Activated effector memory CD4-positive, alpha-beta T cell treated with Interleukin-2 at 50 U/mL for 16 hours (primary cell): ENCODE measurements around the gene NRG2.

Experiments
- DNase-seq: peaks from one replicate; pipeline ENCODE4 v3.0.0-alpha.2; 2020

The NRG2 gene

DNA sequence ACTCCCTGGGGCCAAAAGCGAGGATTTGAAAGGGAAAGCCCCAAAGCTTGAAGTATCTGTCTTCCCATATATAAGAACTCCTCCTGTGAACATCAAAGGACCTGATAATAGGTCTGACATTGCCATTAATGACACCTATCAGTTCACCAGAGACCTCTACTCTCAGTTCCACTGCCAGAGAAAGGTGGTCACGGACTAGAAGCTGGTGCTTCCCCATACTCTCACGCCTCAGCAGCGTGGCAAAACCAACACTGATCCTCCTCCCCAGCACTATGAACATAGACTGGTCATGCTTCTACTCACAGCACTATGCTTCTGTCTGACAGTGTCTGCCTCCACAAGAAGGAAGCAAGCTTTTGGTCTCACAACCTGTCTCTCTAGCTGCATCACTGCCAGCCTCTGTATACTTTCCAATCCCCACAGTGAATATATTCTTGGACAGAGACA, 37.9 kb downstream of the NRG2 start:
- DNase-seq = no peak

DNA sequence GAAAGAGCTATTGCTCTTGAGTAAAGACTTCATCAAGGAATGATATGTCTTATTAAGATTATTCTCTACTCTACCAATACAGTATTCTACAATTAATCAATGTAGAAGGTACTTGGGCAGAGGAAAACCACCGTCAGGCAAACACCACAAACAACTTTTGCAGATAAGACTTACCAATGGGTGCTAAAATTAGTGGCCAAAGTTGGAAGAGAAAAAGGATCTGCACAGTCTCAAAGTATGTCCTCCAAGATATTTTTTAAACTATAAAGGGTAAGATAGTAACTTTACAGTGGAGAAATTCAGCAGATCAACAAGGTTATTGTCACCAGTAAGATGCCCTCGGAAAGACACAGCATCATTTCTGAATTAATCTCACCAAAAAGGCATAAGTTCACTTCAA, 38.9 kb downstream of the NRG2 start:
- DNase-seq = no peak

DNA sequence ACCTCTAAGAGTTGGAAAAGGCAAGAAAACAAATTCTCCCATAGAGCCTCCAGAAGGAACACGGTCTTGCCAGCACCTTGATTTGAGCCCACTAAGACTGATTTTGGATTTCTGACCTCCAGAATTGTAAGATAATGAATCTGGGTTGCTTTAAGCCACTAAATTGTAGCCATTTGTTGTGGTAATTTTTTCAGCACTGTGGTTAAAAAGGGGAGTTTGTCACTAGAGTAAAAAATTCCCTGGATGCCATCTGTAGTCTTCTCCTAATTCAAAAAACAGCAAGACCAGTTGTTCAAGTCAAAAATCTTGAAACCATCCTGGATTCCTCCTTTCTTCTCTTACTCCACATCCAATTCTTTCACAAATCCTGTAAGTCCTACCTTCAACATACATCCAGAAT, 39.6 kb downstream of the NRG2 start:
- DNase-seq = no peak

DNA sequence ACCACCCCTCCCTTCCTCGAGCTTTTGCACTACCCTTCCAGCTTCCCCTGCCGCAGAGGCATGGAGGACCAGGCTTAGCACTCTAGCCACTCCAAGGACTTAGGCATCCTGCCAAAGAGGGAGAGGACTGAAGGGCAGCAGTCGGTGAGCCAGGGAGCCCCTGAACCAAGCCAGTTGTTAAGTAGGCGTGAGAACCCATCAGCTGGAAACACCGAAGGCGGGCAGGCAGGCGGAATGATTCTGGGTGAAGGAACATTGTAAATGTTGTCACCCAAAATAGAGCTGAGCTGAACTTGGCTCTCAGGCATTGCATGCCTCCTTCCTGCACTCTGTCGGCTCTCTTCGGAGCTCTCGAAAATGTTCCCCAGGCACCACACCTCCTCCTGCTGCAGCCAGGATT, 42.8 kb downstream of the NRG2 start:
- no peak for DNase-seq

DNA sequence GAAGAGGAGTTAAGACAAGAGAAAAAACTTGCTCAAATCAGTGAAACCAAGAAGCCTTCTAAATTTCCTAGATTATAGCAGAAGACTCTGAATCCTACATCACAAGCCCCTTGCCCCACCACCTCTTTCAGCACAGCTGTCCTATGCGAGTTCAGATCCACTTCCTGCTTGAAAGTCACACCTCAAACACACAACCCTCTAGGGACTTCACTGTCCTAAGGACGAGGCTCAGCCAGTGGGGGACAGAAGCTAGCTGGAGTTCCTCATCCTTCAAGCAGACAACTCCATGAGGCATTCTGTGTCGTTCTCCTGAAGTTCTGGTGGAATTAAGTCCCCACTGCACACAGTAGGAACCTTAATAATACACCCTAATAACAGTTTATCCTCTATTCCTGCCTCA, 44.3 kb downstream of the NRG2 start:
- no peak for DNase-seq

DNA sequence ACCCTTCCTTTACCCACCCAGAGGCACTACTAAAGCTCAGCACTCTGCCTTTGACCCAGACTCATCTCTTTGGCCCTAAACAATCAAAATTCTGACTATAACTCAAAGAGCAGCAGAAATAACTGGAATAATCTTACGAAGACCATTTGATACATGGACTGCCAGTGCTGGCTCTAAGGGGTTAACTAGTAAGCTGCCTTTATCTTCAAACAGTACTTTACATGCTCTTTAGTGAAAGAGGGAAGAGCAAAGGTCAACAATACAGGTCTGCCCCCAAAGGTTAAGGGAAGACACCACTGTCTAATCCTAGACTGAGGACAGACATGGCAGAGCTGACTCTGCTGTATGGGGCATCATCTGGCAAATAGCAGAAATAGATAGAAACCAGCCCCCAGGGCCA, 45.8 kb downstream of the NRG2 start:
- DNase-seq = no peak

DNA sequence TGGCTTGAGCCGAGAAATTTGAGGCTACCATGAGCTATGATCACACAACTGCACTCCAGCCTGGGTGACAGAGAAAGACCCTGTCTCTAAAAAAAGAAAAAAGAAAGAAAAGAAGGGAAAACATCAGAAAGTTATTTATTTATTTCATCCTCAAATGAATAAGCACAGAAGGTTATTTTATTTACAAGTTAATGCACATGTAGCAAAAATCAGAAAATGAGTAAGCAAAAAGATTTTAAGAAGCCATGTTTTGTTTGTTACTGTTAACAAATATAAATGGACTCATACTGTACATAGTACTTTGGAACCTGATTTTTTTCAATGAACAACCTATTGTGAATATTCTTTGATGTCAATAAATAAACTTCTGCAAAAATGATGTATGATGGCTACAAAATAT, 47.2 kb downstream of the NRG2 start:
- DNase-seq = no peak

DNA sequence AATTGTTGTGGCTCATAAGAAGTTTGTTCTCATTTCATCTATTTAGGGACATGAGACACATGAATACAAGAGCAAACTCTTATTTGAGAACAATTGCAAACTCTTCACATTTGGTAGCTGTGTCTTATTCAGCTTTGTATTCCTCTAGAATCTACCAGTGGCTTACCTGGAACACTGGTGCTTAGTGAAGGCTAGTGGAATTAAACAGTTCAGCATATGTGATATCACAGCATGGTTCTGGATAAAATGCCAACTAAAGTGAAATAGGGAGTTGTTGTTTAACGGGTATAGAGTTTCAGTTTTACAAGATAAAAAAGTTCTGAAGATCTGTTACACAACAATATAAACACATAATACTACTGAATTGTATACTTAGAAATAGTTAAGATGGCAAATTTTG, 48.9 kb downstream of the NRG2 start:
- DNase-seq = no peak

DNA sequence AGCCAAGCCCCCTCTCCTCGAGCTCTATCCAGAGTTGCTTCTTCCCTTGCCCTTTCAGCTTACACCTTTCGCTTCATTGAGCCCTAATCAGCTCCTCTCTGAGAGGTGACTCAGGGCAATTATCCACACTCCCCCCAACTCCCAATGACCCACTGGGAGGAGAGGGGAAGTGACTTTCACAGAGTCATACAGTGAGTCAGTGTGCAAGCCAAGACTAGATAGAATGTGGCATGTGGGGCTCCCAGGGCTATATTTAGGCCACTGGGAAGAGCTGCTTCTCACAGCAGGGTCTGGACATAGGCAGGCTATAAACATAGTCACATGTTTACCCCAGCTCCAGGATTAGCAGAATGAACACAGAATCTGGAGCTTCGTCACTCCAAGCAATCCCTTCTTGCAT, 57.4 kb downstream of the NRG2 start:
- no peak for DNase-seq

DNA sequence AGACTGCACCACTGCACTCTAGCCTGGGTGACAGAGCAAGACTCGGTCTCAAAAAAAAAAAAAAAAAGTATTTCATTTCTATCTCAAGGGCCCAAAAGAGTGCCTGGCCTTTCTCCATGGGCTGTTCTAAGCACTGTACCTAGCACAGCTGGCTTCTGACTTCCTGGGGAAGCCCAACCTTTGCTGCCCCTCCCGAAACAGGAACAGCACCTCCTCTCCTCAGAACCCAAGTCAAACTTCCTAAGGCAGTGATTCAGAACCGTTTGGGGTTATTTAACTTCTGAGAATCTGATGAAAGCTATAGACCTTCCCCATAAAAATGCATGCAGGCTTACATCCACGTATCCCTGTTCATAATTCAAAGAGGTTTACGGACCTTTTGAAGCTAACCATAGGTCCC, 57.8 kb downstream of the NRG2 start:
- no peak for DNase-seq

DNA sequence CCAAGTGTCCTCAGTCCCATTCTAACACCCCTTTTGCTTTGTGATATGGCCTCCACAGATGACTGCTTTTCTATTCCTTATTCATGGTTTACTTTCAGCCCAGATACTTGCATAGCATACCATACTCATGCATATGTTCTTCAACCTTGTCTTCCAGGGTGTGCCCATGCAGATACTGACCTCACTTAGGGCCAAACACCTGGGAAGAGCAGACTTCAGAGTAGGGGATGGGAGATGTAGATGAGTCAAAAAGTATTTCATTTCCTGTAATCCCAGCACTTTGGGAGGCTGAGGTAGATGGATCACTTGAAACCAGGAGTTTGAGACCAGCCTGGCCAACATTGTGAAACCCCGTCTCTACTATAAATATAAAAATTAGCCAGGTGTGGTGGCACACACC, 58.3 kb downstream of the NRG2 start:
- DNase-seq = no peak

DNA sequence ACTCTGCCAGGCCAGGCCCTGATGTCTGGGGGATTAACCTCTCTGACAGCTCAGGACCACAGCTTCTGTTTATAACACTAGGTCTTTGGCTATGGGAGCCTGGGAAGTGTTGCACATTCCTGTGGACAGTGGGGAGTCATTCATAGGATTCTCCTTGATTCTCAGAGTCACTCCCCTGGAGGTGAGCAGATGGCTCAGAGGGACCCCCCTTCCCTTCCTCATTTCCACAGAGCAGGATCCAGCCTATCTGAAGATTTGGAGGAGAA, 60.2 kb downstream of the NRG2 start:
- no peak for DNase-seq

DNA sequence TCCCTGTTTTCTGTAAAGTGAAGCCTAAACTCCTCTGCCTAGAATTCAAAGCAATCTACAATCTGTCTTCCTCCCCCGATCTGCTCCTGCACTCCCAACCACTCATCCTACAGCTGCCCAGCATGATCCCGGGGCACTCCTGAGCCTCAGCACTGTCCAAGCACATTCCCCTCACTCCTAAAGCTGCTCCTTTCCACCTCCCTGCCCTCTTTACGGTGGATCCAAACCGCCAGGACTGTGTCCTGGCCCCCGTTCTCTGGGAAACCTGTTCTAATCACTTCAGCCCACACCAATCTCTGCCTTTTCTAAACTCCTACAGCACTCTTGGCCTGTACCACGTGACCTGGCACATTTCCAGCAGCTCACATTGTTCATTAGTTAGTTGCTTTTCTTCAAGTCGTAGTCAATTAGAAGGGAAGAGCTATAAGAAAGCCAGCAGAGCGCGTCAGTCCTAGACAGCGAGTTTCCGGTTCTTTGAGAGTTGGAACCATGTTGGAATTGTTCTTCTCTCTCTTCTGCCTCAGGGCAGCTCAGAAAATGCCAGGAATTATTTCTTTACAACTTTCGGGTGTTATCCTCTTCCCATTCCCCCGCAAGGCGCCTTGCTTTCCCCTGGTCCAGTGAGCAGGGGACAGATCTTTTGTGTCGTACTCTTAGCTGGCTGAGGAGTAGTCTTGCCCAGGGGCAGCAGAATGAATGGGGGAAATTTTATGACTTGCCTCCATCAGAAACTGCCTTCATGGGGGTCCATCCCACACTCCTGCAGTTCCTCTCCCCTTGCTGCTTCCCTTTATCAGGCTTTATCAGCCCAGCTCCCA, 60.7 kb downstream of the NRG2 start:
- no peak for DNase-seq

DNA sequence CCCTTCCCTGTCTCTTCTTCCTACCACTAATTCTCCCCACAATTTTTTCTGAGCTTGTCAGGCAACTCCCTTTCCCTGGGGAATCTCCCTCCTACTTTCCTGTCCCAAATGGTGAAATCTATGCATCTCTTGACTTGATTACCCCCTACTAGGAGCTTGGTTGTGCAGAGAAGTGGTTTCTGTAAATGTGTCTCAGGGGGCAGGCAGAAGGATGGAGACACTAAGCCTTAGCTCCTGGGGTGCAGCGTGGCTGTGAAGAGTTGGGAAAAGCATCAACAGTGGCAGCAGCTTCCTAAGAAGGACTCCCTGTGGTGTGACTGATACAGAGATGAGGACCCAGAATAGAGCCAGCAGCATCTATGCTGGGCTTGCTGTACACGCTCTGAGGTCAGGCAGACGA, 62.3 kb downstream of the NRG2 start:
- DNase-seq = no peak

DNA sequence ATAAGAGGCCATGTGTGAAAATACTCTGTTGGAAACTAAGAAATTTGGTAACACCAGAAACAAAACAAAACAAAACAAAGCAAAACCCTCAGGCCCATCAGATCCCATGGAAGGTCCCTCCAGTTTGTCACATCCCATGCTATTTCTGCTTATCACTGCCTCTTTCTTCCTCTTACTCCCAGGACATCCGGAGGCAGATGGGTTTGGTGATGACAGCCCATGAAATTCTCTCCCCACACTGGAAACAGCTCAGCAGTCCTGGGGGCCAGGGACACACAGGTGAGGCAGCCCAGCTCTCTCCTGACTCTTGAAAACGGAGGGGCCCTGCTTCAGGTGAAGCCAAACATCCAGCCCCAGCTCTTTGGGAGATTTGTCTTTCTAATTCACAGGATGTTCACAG, 63.2 kb downstream of the NRG2 start:
- no peak for DNase-seq

DNA sequence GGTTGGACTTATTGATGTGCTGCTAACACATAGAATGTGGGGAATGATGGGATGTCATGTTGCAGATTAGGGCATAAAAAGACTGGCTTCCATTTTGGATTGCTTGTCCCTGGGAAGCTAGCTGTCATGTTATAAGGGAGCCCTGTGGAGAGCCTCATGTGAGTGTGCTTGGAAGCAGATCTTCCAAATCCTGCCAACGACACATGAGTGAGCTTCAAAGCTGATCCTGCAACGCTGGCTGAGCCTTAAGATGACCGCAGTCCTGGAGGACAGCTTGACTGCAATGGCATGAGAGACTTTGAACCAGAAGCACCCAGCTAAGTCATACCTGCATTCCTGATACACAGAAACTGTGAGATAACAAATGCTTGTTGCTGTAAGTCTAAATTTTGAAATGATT, 63.6 kb downstream of the NRG2 start:
- DNase-seq = no peak

DNA sequence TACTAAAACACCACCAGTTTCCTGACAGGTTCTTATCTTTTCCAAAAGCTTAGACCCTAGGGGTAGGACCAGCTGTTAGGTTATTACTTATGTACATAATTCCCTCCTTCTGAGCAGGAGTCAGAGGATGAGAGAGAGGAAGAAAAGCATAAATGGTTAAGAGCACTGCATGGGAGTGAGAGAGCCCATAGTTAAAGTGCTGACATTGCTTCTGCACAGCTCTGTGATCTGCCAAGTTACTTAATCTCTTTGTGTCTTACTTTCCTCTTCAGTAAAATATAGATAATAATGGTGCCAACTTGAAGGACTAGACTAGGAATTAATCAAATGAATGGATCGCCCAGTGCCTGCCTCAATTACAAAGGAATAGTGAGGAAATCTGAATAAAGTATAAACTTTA, 66.4 kb downstream of the NRG2 start:
- DNase-seq = no peak

DNA sequence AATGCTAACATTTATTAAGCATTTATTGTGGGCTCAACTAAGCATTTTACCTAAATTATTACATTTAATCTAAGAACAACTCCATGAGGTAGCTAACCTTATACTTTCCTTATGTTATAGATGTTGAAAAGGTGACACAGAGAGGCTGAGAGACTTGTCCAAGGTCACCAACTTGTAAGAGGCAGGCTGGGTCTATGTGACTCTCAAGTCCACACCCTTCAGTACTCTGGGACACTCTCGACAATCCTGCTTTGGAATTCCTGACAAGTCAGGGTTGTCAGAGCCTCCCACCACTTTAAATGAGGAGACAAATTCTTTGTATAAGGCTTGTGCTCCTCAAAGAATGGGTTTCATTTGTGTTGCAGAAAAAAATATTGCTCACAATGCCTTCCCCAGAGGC, 67.2 kb downstream of the NRG2 start:
- DNase-seq = no peak

DNA sequence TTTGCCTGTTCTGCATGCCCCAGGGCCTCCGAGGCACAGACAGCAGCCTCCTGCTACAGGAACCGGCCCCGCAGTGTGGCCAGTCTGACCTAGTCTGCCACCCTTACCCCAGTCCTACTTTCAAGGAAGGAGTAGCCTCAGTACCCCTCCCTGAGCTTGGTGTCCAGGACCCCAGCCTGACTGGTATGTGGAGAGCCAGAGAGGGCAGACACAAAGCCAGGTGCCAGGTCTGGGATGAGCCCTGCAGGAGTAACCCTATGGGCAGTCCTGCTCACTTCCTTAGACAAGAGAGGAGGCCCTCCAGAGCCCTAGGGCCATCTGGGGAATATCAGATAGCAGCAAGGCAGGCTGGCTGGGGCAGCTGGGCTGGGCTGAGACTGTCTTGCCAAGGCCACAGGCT, 67.8 kb downstream of the NRG2 start:
- DNase-seq = no peak

DNA sequence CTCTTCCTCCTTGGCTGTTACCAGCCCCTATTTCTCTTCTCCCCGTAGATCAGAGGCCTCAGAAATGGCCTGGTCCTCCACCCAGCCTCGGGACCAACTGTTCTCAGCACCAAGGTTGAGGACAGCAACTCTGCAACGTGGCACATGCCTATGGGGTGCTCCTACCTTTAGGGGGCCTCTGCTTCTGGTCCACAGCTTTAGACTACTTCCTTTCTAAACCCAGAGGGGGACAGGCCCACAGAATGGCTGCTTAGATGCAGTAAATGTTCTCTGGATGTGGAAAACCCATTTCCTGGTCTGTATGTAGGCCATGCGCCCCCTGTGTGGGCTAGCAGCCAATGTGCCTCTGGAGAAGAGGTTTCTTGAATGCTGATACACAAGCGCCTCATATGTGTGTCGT, 68.4 kb downstream of the NRG2 start:
- no peak for DNase-seq

DNA sequence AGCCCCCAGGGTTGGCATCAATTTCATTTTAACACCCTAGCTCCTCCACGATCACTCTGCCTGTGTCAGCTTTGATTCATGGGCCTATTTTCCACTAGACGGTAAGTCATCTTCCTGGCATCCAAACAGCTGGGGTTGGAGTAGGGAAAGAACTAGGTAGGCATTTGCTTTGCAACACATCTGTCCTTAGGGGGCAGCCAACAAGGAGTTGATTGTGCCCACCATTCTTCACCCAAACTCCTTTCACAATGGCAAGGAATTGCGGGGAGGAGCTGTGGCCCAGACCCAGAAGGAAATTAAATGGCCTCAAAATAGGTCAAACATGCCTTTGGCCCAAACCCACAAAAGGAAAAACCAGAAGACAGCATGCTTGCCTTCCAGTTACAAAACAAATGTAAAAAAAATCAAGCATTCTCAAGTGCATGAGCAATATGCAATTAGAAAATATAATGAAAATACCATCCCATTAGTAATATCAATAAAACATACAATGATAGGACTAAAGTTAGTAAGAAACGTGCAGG, 71.8 kb downstream of the NRG2 start:
- no peak for DNase-seq

DNA sequence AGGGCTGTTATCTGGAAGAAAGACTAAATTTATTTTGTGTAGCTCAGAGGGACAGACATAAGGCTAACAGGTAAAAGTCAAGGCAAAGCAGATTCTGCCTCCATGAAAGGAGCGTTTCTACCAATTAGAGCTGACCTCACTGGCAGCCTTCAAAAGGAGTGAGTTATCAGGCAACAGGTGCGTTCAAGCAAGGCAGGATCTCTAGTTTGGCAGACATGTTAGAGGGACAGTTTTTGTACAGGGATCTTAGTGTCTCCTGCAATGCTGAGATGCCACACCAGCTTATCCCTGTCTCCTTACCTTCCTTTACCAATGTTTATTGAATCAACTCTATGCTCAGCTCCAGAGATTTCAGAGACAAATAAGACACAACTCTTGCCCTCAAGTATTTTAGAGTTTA, 73.8 kb downstream of the NRG2 start:
- DNase-seq = no peak

DNA sequence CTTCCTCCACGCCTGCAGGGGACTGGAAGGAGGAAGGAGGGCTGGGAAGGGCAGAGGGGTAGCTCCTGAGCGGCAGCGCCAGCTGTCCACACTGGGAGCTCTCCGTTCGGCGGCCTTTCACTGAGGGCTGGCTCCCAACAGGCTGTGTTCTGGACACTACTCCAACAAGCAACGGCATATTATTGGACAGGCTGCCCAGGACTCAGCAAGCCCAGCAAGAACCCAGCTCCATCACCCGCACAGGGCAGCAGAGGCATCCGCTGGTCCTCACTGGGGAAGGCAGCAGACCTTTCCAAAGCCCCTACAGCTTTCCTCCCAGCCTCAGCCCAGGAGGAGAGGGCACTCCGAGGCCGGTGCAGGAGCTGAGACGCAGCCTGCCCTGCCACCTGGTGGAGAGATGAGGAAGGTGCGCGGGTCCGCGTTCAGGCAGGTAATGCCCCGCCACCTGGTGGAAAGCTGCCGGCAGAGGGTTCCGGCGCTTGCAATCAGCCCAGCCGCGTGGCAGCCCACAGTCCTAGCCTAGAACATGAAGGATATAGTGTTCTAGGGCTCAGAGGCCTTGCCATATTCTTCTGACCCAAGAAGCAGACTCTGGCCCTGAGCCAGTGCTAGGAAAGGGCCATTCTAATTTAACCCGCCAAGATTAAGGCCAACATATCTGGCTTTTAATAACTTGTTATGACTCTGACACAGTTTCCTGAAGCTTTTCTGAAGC, 74.4 kb downstream of the NRG2 start:
- DNase-seq = peak; percentile 78

DNA sequence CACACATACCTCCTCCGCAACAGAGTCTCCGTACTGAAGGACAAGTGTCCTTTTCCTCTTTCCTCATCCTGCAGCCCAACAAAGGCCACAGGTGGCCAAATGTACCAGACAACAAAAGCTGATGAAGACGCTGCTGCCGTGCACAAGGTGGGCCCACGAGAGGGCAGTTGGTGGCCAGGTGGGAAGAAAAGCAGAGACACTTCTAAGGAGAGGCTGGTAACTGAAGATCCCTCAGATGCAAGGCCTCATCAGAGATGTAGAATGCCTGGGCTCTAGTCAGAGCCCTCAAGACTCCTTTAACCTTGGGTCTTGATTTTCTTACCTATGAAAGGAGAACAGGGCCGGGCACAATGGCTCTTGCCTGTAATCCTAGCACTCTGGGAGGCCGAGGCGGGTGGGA, 75.7 kb downstream of the NRG2 start:
- DNase-seq = no peak

DNA sequence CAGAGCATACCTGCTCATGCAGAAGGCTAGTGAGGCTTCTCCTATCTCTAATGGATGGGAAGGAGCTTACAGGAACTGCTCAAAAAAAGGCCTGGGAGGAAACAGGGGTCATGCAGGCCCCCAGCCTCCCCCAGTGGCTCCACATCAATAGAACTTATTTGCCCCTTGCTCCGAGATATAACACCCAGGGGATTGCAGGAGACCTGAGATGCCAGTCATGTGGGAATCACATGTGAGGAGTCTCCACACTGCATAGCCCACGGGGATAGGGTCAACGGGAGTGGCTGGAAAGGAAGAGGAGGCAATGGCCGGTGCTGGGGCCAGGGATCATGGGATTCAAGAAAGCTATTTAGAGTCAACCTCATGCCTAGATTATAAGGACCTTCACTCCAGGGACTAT, 76.2 kb downstream of the NRG2 start:
- no peak for DNase-seq
